Lower lobe of right lung (tissue), 2 donors: ENCODE measurements around the gene FOXRED1. TPM values are rescaled to one million over a fixed set of nuclear protein-coding genes. Genes with fewer than 3 reads are reported as not detected.

Experiments used
- ATAC-seq, 2 donors: fragments of 200-7000 bp; cut with Tn5 transposase; one replicate each; pipeline ENCODE4 v1.9.1; 2020 to 2022; ENCODE audit warnings: mild to moderate bottlenecking in 2 of 2, moderate library complexity in 2 of 2
- DNase-seq: peaks from one replicate; pipeline ENCODE4 v3.0.0-alpha.2; 2020
- H3K27ac ChIP-seq: fragments of 200-600 bp; one replicate; pipeline ENCODE4 v1.8.0; 2022
- H3K27me3 ChIP-seq: fragments of 200-600 bp; one replicate; pipeline ENCODE4 v1.8.0; 2022; ENCODE audit warnings: low read depth
- H3K36me3 ChIP-seq: fragments of 200-600 bp; one replicate; pipeline ENCODE4 v1.8.0; 2022; ENCODE audit warnings: mild to moderate bottlenecking
- H3K4me1 ChIP-seq: fragments of 200-600 bp; one replicate; pipeline ENCODE4 v1.8.0; 2022
- H3K4me3 ChIP-seq: fragments of 200-600 bp; one replicate; pipeline ENCODE4 v1.8.0; 2022; ENCODE audit warnings: mild to moderate bottlenecking
- H3K9me3 ChIP-seq: fragments of 200-600 bp; one replicate; pipeline ENCODE4 v1.8.0; 2022
- CTCF ChIP-seq: fragments of 200-600 bp; IDR thresholded peaks from one replicate; pipeline ENCODE4 v1.8.0; 2022; ENCODE audit warnings: antibody characterized with exemption, mild to moderate bottlenecking
- intact Hi-C: fragments of 100-400 bp; cut with DNase I; formaldehyde crosslinking; loops from one replicate; pipeline ENCODE4 v1.11.0; 2022
- total RNA-seq: library from RNA; stranded (reverse); fragmentation: NEBNext Ultra II Directional; extraction: Animal tissue kit (Norgen Biotek cat#: 25700); gene quantifications from one replicate; pipeline ENCODE4 v1.2.1, GENCODE V29; 2021
- donor health status: DM: no; HTN: yes; CAD: no; lungs with severe emphysema.

The FOXRED1 gene
- total RNA-seq, 1 donor from 2014 or later = 16.6 TPM

- no peak for TF ChIP-seq CTCF
- intact Hi-C loops = no loop called here
- Histone ChIP-seq H3K4me1 (no peaks in the 10 kb centered on the region), H3K27me3 (no peaks in the 10 kb centered on the region), H3K9me3 (no peaks in the 10 kb centered on the region), H3K27ac (no peak overlapping the region), H3K36me3 (peaks cover 75% of the 10 kb centered on the region), H3K4me3 (no peak overlapping the region)
- ATAC-seq = no peak
- no peak for DNase-seq
Measured at GRCh38 chr11:126293726-126294125, 24.8 kb downstream of the FOXRED1 start.

GRCh38 chr11:126297004-126297403 lies 28.1 kb downstream of the FOXRED1 start:
- H3K4me1 ChIP-seq = no peaks in the 10 kb centered on the region
- DNase-seq (no peak), ATAC-seq (no peak)
- no peaks in the 10 kb centered on the region for H3K9me3 ChIP-seq
- no peak for TF ChIP-seq CTCF
- H3K27me3 ChIP-seq = no peaks in the 10 kb centered on the region
- no peak overlapping the region for H3K4me3 ChIP-seq
- H3K27ac ChIP-seq = no peak overlapping the region
- H3K36me3 ChIP-seq = peaks cover 45% of the 10 kb centered on the region
- intact Hi-C loops = no loop called here

- Histone ChIP-seq H3K4me3 (peak within 1 kb of the TSS; percentile 80), H3K4me1 (peaks cover 9% of the 10 kb centered on the region), H3K27ac (peak within 1 kb of the TSS; percentile 92), H3K27me3 (no peaks in the 10 kb centered on the region), H3K9me3 (no peaks in the 10 kb centered on the region), H3K36me3 (peaks cover 20% of the 10 kb centered on the region)
- intact Hi-C loops = no loop called here
- peak; percentile 92 for DNase-seq
- TF ChIP-seq CTCF = no peak
- ATAC-seq = peak; percentile 100
Measured at GRCh38 chr11:126303623-126304456, 34.9 kb downstream of the FOXRED1 start, which contains the start of gene DCPS. Gene DCPS, plus strand, starts transcription at chr11:126304060. Its CDS starts 21 bp downstream, at chr11:126304081.

GRCh38 chr11:126304457-126305075 lies 35.6 kb downstream of the FOXRED1 start:
- ATAC-seq = peak; percentile 4 to 13
- no peaks in the 10 kb centered on the region for H3K27me3 ChIP-seq
- no peak for TF ChIP-seq CTCF
- H3K4me3 ChIP-seq = peak overlapping the region; percentile 80
- intact Hi-C loops = no loop called here
- peak overlapping the region; percentile 92 for H3K27ac ChIP-seq
- H3K4me1 ChIP-seq = peaks cover 9% of the 10 kb centered on the region
- no peaks in the 10 kb centered on the region for H3K9me3 ChIP-seq
- DNase-seq = no peak
- H3K36me3 ChIP-seq = peaks cover 23% of the 10 kb centered on the region

- DNase-seq (no peak), ATAC-seq (no peak)
- peaks cover 15% of the 10 kb centered on the region for H3K4me1 ChIP-seq
- H3K9me3 ChIP-seq = no peaks in the 10 kb centered on the region
- H3K27ac ChIP-seq = no peak overlapping the region
- peaks cover 31% of the 10 kb centered on the region for H3K36me3 ChIP-seq
- TF ChIP-seq CTCF = no peak
- intact Hi-C loops = no loop called here
- H3K27me3 ChIP-seq = no peaks in the 10 kb centered on the region
- no peak overlapping the region for H3K4me3 ChIP-seq
Measured at GRCh38 chr11:126305699-126306098, 36.7 kb downstream of the FOXRED1 start.
